ENCODE measurements around the gene ACAD11.

Gene ACAD11

GRCh38 chr3:132570016-132570415 lies 89.6 kb downstream of the ACAD11 start:
- WGBS (ENCODE audit: extremely low coverage, insufficient coverage, insufficient read length): no CpG with 5 or more reads among the region's 2 CpGs
- H3K4ac ChIP-seq (ENCODE audit: low read depth, low read length): no peak overlapping the region
- no peak overlapping the region for H3K9ac ChIP-seq (ENCODE audit: low read length)
- no peak overlapping the region for H4K91ac ChIP-seq (ENCODE audit: low read depth, low read length)
- no peak overlapping the region for H3K23ac ChIP-seq (ENCODE audit: low read length)
- no peak overlapping the region for H2AK5ac ChIP-seq (ENCODE audit: low read length)
- peaks cover 0 to 2% of the 10 kb centered on the region in 2 experiments for H3K36me3 ChIP-seq (ENCODE audit: control insufficient read depth in 1 of 2, insufficient read depth in 2 of 2, low read length in 2 of 2)
- H3K9me3 ChIP-seq (ENCODE audit: insufficient read depth, low read depth, low read length): no peaks in the 10 kb centered on the region
- H3K79me2 ChIP-seq (ENCODE audit: control insufficient read depth, insufficient read depth, low read length, poor library complexity): no peaks in the 10 kb centered on the region
- H4K12ac ChIP-seq (ENCODE audit: low read depth, low read length): no peak overlapping the region
- no peak overlapping the region for H2BK12ac ChIP-seq (ENCODE audit: low read length)
- H3K4me2 ChIP-seq (ENCODE audit: low read length): no peak overlapping the region
- DNase-seq: no peak
- no peak overlapping the region for H3K14ac ChIP-seq (ENCODE audit: low read length)
- H2BK5ac ChIP-seq (ENCODE audit: low read depth, low read length, poor library complexity): no peak overlapping the region
- H2BK120ac ChIP-seq (ENCODE audit: insufficient read depth, low read length, poor library complexity): no peak overlapping the region
- H2AFZ ChIP-seq (ENCODE audit: insufficient read depth, low read length, poor library complexity): no peak overlapping the region
- no peak overlapping the region for H4K8ac ChIP-seq (ENCODE audit: low read depth, low read length)
- no peaks in the 10 kb centered on the region for H3K79me1 ChIP-seq (ENCODE audit: low read length)
- H3K27me3 ChIP-seq (ENCODE audit: insufficient read depth, low read length): no peaks in the 10 kb centered on the region
- no peak overlapping the region for H3K18ac ChIP-seq (ENCODE audit: low read length)
- H3K4me1 ChIP-seq (ENCODE audit: control insufficient read depth in 1 of 2, insufficient read depth in 2 of 2, low read length in 2 of 2): no peaks in the 10 kb centered on the region
- H3K27ac ChIP-seq (ENCODE audit: low read depth, low read length): no peak overlapping the region
- H3K4me3 ChIP-seq (ENCODE audit: low read depth, low read length): no peak overlapping the region

GRCh38 chr3:132569580-132569979 lies 90.0 kb downstream of the ACAD11 start:
- Histone ChIP-seq H2AK5ac (ENCODE audit: low read length) (no peak overlapping the region), H2BK120ac (ENCODE audit: insufficient read depth, low read length, poor library complexity) (no peak overlapping the region), H4K91ac (ENCODE audit: low read depth, low read length) (no peak overlapping the region), H3K18ac (ENCODE audit: low read length) (no peak overlapping the region), H3K23ac (ENCODE audit: low read length) (no peak overlapping the region), H3K4me2 (ENCODE audit: low read length) (no peak overlapping the region), H3K9ac (ENCODE audit: low read length) (no peak overlapping the region), H3K4ac (ENCODE audit: low read depth, low read length) (no peak overlapping the region), H4K12ac (ENCODE audit: low read depth, low read length) (no peak overlapping the region), H2BK5ac (ENCODE audit: low read depth, low read length, poor library complexity) (no peak overlapping the region), H3K4me3 (ENCODE audit: low read depth, low read length) (no peak overlapping the region), H4K8ac (ENCODE audit: low read depth, low read length) (no peak overlapping the region), H3K9me3 (ENCODE audit: insufficient read depth, low read depth, low read length) (no peaks in the 10 kb centered on the region), H3K27ac (ENCODE audit: low read depth, low read length) (no peak overlapping the region), H2BK12ac (ENCODE audit: low read length) (no peak overlapping the region), H3K79me1 (ENCODE audit: low read length) (no peaks in the 10 kb centered on the region), H2AFZ (ENCODE audit: insufficient read depth, low read length, poor library complexity) (no peak overlapping the region), H3K27me3 (ENCODE audit: insufficient read depth, low read length) (no peaks in the 10 kb centered on the region), H3K36me3 (ENCODE audit: control insufficient read depth in 1 of 2, insufficient read depth in 2 of 2, low read length in 2 of 2) (no peaks in the 10 kb centered on the region), H3K14ac (ENCODE audit: low read length) (no peak overlapping the region), H3K79me2 (ENCODE audit: control insufficient read depth, insufficient read depth, low read length, poor library complexity) (no peaks in the 10 kb centered on the region), H3K4me1 (ENCODE audit: control insufficient read depth in 1 of 2, insufficient read depth in 2 of 2, low read length in 2 of 2) (no peaks in the 10 kb centered on the region)
- WGBS (ENCODE audit: extremely low coverage, insufficient coverage, insufficient read length): no CpG with 5 or more reads among the region's 1 CpG
- no peak for DNase-seq

GRCh38 chr3:132569153-132569552 lies 90.5 kb downstream of the ACAD11 start:
- H3K4me3 ChIP-seq (ENCODE audit: low read depth, low read length): no peak overlapping the region
- H2BK12ac ChIP-seq (ENCODE audit: low read length): no peak overlapping the region
- H3K4me1 ChIP-seq (ENCODE audit: control insufficient read depth in 1 of 2, insufficient read depth in 2 of 2, low read length in 2 of 2): no peaks in the 10 kb centered on the region
- no peaks in the 10 kb centered on the region for H3K9me3 ChIP-seq (ENCODE audit: insufficient read depth, low read depth, low read length)
- H2AK5ac ChIP-seq (ENCODE audit: low read length): no peak overlapping the region
- H3K14ac ChIP-seq (ENCODE audit: low read length): no peak overlapping the region
- no peaks in the 10 kb centered on the region for H3K79me2 ChIP-seq (ENCODE audit: control insufficient read depth, insufficient read depth, low read length, poor library complexity)
- no peak overlapping the region for H3K4me2 ChIP-seq (ENCODE audit: low read length)
- WGBS (ENCODE audit: extremely low coverage, insufficient coverage, insufficient read length): no CpG with 5 or more reads among the region's 2 CpGs
- no peak overlapping the region for H4K12ac ChIP-seq (ENCODE audit: low read depth, low read length)
- H3K27ac ChIP-seq (ENCODE audit: low read depth, low read length): no peak overlapping the region
- H3K4ac ChIP-seq (ENCODE audit: low read depth, low read length): no peak overlapping the region
- H3K79me1 ChIP-seq (ENCODE audit: low read length): no peaks in the 10 kb centered on the region
- H3K9ac ChIP-seq (ENCODE audit: low read length): no peak overlapping the region
- H3K18ac ChIP-seq (ENCODE audit: low read length): no peak overlapping the region
- no peaks in the 10 kb centered on the region for H3K27me3 ChIP-seq (ENCODE audit: insufficient read depth, low read length)
- no peaks in the 10 kb centered on the region for H3K36me3 ChIP-seq (ENCODE audit: control insufficient read depth in 1 of 2, insufficient read depth in 2 of 2, low read length in 2 of 2)
- no peak overlapping the region for H2BK120ac ChIP-seq (ENCODE audit: insufficient read depth, low read length, poor library complexity)
- no peak overlapping the region for H4K8ac ChIP-seq (ENCODE audit: low read depth, low read length)
- no peak overlapping the region for H4K91ac ChIP-seq (ENCODE audit: low read depth, low read length)
- no peak overlapping the region for H3K23ac ChIP-seq (ENCODE audit: low read length)
- no peak for DNase-seq
- H2AFZ ChIP-seq (ENCODE audit: insufficient read depth, low read length, poor library complexity): no peak overlapping the region
- H2BK5ac ChIP-seq (ENCODE audit: low read depth, low read length, poor library complexity): no peak overlapping the region

GRCh38 chr3:132568422-132568821 lies 91.2 kb downstream of the ACAD11 start:
- H3K27ac ChIP-seq (ENCODE audit: low read depth, low read length): no peak overlapping the region
- no peak overlapping the region for H4K8ac ChIP-seq (ENCODE audit: low read depth, low read length)
- no peak overlapping the region for H3K4me2 ChIP-seq (ENCODE audit: low read length)
- no peak for DNase-seq
- no peaks in the 10 kb centered on the region for H3K9me3 ChIP-seq (ENCODE audit: insufficient read depth, low read depth, low read length)
- no peak overlapping the region for H3K14ac ChIP-seq (ENCODE audit: low read length)
- no peak overlapping the region for H2BK120ac ChIP-seq (ENCODE audit: insufficient read depth, low read length, poor library complexity)
- no peak overlapping the region for H4K91ac ChIP-seq (ENCODE audit: low read depth, low read length)
- H3K79me2 ChIP-seq (ENCODE audit: control insufficient read depth, insufficient read depth, low read length, poor library complexity): no peaks in the 10 kb centered on the region
- H3K4ac ChIP-seq (ENCODE audit: low read depth, low read length): no peak overlapping the region
- H3K36me3 ChIP-seq (ENCODE audit: control insufficient read depth in 1 of 2, insufficient read depth in 2 of 2, low read length in 2 of 2): no peaks in the 10 kb centered on the region
- no peak overlapping the region for H3K9ac ChIP-seq (ENCODE audit: low read length)
- no peak overlapping the region for H2BK12ac ChIP-seq (ENCODE audit: low read length)
- H4K12ac ChIP-seq (ENCODE audit: low read depth, low read length): no peak overlapping the region
- no peaks in the 10 kb centered on the region for H3K79me1 ChIP-seq (ENCODE audit: low read length)
- H2BK5ac ChIP-seq (ENCODE audit: low read depth, low read length, poor library complexity): no peak overlapping the region
- no peak overlapping the region for H2AK5ac ChIP-seq (ENCODE audit: low read length)
- no peak overlapping the region for H2AFZ ChIP-seq (ENCODE audit: insufficient read depth, low read length, poor library complexity)
- no CpG with 5 or more reads among the region's 2 CpGs for WGBS (ENCODE audit: extremely low coverage, insufficient coverage, insufficient read length)
- H3K4me1 ChIP-seq (ENCODE audit: control insufficient read depth in 1 of 2, insufficient read depth in 2 of 2, low read length in 2 of 2): no peaks in the 10 kb centered on the region
- H3K4me3 ChIP-seq (ENCODE audit: low read depth, low read length): no peak overlapping the region
- H3K27me3 ChIP-seq (ENCODE audit: insufficient read depth, low read length): no peaks in the 10 kb centered on the region
- no peak overlapping the region for H3K23ac ChIP-seq (ENCODE audit: low read length)
- H3K18ac ChIP-seq (ENCODE audit: low read length): no peak overlapping the region

Measured in trophoblast cell (in vitro differentiated cells and primary cell).